Fibroblast of lung (primary cell): ENCODE data around the gene FN3K.

Source experiments
- CTCF ChIP-seq, 2 donors: IDR thresholded peaks in 1 of 2; conservative IDR thresholded peaks in 1 of 2; 1 replicate in 1 of 2; 2 replicates in 1 of 2; pipeline ENCODE4 v1.5.1; 2011 to 2012; ENCODE audit warnings: low read length in 2 of 2, control low read depth in 1 of 2, inconsistent platforms in 1 of 2, low read depth in 1 of 2, mild to moderate bottlenecking in 1 of 2
- EZH2 ChIP-seq: IDR thresholded peaks from 2 replicates; pipeline ENCODE4 v1.5.1; 2012; ENCODE audit warnings: low read length, control low read depth, mild to moderate bottlenecking; ENCODE audit errors: missing control alignments

GRCh38 chr17:82729479-82730260, 5.7 kb upstream of the FN3K start:
- no peak for TF ChIP-seq CTCF (conservative IDR thresholded peaks at IDR 0.05 in 1 of 2, IDR thresholded peaks at IDR 0.05 in 1 of 2; ENCODE audit: low read depth in 1 of 2, low read length in 2 of 2)
- no peak for TF ChIP-seq EZH2
